Activated CD4-positive, alpha-beta T cell treated with anti-CD3 and anti-CD28 coated beads, Interleukin-2, amount 50 U/mL, for 48 hours (primary cell): ENCODE results near the gene TMEM53.

ENCODE experiments used
- DNase-seq, 2 experiments: peaks; one replicate each; pipeline ENCODE4 v3.0.0-alpha.2; 2020

Gene TMEM53

DNA sequence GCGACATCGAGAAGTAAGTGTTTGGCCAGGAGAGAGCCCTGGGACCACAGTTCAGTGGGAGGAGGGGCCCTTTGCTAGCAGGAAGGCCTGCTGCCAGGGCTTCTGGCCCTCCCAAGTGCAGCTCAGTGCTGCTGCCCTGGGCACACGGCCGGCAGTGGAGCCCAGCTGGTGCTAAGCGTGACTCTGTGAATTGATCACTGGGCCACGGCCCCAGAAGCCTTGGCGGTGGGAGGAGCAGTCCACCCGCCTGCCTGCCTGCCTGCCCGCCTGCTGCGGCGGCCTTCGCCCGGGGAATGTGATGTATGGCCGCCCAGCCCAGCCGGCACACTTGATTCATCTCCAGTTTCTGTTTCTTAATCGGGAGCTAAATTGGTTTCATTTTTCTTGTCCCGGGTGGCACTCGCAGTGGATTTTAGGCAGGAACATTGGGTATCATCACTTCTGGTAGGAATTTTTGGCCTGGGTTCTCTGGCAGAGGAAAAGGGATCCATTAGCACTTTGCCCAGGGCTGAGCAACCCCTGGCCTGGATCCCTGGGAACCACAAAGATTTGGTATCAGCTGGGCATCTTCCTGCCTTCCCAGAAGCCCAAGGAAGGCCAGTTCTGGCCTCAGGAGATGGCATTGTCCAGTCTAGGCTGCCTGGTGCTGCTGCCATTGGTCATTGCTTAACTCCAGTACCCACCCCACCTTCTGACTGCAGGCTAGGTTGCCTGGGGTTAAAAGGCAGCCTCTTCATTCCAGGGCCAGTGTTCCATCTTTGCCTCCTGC lies 28.6 kb downstream of the TMEM53 start:
- DNase-seq = no peak

- no peak for DNase-seq
These were observed 29.5 kb downstream of the TMEM53 start for GRCh38 chr1:44644806-44645205.

- no peak for DNase-seq
These were observed 30.5 kb downstream of the TMEM53 start for GRCh38 chr1:44643721-44644334.

DNA sequence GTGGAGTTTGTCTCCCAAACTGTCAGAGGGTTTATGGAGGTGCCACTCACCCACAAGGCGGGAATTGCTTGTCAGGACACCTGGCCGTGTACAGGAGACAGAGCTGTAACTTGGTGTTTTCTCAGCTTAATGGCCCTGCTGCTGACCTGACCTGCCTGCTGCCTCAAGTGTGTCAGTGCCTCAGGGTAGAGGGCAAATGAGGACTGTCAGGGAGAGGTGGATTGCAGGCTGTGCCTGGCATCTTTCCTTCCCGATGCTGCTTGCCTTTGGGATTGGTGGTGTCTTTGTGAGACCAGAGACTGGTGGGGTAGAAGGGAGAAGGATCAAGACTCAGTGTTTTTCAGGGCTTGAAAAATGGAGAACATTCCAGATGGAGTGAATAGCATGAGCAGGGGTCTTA lies 31.4 kb downstream of the TMEM53 start:
- no peak for DNase-seq

GRCh38 chr1:44642255-44642654 lies 32.0 kb downstream of the TMEM53 start:
- DNase-seq = no peak

DNA sequence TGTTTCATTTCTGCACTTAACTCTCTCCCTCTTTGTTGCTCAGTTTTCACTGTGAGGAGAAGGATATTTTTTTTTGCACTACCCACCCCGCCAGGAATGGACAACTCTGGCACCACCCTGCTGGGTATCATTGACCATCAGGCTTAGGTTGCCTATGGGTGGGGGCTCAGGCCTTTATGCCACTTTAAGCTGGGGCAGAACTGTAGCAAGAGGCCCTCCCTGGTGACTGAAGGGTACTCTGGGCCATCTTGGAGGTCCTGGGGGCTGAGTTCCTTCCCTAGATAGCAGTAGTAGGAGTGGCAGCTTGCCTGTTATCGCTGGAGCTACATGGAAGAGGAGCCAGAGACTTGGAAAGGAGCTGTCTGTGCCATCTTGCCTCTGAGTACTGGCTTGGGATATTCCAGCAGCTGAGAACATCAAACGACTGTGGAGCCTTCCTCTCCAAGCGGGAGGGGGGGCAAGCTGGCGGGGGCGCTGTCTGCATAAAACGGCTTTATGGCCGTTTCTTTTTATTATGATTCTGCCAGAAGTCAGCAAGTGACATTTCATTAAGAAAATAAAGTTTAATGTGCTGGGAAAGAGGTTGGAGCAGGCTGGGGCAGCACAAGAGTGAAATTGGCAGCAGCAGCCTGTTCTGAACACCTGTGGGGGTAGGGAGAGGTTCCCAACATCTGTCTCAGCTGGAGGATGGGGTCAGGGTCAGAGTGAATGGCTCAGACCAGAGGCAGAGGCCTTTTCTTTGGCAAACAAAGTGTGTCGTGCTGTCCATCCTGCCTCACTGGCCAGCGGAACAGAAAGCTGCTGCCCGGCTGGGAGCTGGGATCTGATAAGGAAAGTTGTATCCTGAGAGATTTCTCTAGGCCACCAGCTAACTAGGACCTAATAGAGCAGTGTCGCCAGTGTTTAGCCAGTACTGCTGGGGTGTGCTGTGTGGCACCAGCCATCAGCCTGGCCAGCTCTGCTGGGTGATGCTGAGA lies 32.9 kb downstream of the TMEM53 start:
- no peak for DNase-seq

DNA sequence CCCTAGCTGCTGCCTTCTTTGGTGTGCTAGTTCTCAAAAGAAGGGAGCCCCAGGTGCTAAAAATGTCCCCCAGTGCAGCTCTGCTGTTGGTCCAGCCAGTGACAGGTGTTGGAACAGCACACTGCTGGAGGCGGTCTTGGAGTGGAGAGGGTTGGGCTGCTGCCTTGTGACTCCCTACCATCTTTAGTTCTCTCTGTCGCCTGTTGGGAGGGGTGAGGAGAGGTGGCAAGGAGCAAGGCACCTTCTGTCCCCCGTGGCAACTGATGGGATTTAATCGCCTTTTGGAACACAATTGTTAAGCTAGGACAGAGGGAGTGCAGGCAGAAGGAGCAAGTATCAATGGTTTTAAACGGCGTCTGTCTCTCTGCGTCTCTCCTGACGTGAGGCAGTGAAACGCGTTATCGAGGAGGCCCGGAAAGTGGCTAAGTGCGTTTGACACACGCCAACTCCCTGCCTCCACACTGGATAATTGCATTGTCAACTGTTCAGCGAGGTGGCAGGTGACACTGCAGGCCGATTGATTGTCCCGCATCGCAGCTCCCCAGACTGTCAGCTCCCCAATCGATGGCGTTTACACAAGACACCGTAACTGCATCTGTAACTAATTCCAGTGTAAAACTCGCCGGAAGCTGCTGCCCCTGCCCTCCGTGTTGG lies 34.0 kb downstream of the TMEM53 start:
- DNase-seq = no peak

- DNase-seq = no peak
These were observed 36.4 kb downstream of the TMEM53 start for GRCh38 chr1:44637702-44638411.

GRCh38 chr1:44636688-44637598 lies 37.3 kb downstream of the TMEM53 start:
- no peak for DNase-seq

DNA sequence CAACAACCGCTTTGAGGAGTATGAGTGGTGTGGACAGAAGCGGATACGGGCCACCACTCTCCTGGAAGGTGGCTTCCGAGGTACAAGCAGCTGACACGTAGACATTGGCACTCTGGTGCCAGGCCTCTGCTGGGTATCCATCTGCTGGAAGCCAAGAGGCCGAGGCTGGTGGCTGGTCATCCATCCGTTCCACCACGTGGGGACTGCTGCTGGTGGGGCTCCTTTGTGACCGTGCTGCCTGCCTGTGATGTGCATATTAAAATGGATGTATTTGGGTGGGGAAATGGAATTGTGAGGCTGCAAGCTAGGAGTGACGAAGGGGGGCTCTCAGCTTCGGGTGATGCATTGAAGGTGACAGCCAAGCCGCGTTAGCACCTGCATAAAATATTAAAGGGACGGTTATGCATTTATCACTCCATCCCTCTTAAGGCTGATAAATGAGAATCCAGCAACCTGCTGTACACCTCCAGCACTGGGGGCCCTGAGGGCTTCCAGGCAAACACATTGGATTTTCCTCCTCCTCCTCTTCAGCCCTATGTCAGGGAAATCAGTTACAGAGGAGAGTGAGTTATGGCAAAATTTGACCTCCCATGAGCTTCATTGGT lies 38.1 kb downstream of the TMEM53 start:
- no peak for DNase-seq

DNA sequence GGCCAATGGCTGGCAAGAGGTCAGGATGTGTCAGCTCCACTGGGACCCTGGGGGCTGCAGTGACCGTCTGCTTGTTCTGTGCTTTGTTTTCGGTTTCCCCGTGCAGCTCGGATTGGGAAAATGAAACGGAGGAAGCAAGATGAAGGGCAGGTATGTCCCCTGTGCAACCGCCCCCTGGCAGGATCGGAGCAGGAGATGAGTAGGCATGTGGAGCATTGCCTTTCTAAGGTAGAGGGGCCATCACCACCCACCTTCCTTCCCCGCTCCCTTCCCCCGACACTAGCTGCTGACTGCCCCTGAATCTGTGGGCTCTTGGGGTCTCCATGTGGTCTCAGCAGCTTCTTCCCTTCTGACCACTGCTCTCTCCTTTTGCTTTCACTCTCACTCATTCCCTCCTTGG lies 38.8 kb downstream of the TMEM53 start:
- DNase-seq = no peak

DNA sequence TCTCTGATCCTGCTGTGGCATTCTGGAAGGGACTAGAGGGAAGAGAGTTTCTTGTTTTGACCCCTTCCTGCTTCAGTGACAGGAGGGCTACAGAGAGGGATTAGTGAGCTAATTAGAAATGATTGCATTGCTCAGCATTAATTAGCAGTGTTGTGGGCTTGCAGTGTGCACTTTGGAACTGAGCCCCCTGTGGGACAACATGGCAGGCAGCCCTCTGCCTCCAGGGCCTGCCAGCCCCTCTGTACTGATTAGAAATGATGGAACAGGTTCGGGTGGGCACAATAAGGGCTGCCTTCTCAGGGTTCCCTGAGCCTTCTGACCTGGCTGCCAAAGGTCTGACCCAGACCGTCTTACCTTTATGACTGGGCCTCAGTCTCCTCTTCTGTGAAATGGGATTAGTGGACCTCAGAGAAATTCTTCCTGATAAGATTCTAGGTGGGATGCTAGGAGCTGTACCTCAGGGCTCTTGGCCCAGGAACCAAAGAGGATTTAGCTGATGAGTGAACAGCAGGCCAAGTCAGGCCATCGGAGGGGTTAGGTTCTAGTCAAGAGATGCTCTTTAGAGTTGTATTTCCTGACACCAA lies 39.6 kb downstream of the TMEM53 start:
- DNase-seq = no peak

DNA sequence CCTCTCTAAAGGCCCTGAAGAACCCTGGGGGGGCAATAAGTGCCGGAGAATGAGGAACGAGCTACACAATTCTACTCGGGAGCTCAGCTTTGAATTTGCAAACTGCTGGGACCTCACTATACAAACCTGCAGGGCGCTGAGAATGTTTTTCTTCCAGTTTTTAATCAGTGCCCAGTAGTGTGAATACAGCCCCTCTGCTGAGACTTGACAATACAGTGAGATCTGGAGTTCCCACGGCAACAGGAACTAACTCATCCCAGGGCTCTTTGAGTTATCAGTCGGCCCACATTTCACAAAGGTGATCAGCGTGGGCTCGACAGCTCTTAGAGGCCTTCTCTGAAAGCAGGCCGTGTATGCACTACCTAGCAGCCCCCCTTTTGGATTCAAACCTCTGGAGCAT lies 41.7 kb downstream of the TMEM53 start:
- peak in 1 of 2 experiments; percentile 11 for DNase-seq

GRCh38 chr1:44631647-44632539 lies 42.4 kb downstream of the TMEM53 start:
- peak; percentile 90 to 92 for DNase-seq

DNA sequence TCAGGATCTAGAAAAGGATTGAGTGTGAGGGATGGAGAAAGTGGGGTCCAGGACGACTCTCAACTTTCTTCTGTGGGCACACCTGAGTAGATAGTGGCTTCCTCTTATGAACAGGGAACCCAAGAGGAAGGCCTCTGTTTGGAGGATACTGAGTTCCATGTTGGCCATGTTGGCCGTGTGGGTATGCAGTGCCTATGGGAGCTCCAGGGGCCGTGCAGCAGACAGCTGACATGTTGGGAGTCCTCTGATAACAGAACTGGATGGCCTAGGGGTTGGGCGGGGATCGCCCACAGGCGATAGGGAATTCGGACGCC lies 43.0 kb downstream of the TMEM53 start:
- DNase-seq = no peak

- no peak for DNase-seq
These were observed 44.2 kb downstream of the TMEM53 start for GRCh38 chr1:44630116-44630515.

DNA sequence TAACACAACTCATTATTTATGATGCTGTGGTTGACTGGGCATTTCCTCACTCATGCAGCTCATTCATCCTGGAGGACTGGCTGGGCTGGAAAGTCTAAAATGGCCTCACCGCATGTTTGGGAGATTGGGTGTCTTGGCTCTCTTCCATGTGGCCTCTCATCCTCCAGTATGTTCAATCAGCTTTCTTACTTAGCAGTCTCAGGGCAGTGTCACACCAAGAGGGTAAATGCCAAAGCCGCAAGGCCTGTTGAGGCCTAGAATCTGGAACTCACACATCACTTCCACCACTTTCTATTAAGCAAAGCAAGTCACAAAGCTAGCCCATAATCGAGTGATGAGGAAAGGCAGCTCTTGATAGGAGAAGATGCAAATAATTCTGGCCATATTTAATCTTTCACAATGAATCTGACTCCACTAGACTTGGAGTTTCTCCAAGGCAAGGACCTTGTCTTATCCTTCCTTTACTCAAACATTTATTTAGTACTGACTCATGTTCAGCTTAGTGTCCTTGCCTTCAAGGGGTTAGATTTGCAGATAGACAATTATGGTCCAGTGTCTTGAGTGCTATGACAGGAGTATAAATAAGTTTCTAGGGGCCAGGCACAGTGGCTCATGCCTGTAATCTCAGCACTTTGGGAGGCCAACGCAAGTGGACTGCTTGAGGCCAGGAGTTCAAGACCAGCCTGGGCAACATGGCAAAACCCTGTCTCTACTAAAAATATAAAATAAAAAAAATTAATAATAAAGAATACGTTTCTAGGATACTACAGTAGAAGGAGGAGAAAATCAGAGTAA lies 45.1 kb downstream of the TMEM53 start:
- DNase-seq = no peak

DNA sequence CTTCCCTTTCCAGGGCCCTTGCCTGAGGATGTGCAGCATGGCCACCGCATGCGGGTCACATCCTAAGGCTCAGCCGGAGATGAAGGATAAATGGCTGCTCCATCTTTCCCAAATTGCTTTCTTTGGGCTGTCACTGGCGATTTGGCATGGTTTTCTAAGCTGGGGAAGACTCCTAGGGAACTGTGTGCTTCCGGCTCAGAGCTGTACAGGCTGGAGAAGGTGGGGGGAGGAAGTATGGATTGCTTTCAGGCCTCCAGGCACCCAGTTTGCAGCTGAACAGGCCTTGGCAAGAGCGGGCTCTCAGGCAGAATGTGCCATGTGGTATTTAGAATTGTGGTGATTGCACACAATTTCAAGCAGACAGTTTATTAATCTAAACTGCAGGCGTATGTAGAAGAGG lies 48.9 kb downstream of the TMEM53 start:
- no peak for DNase-seq
